GM18873 (cell line): ENCODE measurements around the gene CDC14C.

Source experiments
- ATAC-seq: cut with Tn5 transposase; IDR thresholded peaks from one replicate; pipeline ENCODE4 v1.9.1; 2021; ENCODE audit warnings: mild to moderate bottlenecking, moderate library complexity, moderate number of reproducible peaks; ENCODE audit not compliant: unreplicated experiment, low FRiP score

The CDC14C gene

DNA sequence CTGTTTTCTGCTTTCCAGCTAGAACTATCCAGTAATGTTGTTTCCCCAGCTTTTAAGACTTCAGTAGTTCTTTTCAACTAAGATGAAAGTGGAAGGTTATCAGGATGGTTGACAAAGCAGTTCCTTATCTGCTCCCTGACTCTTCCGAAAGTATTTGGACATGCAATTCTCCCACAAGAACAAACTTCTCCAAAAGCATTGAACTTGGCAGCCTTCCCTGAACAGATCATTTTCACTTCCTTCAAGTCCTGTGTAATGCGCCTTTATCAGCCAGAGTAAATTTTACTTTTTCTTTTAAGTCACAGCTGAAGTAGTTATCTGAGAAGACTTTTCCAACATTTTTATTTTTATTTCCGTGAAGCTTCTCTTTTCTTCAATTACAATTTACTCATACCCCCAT, 39.7 kb downstream of the CDC14C start:
- ATAC-seq = no peak

DNA sequence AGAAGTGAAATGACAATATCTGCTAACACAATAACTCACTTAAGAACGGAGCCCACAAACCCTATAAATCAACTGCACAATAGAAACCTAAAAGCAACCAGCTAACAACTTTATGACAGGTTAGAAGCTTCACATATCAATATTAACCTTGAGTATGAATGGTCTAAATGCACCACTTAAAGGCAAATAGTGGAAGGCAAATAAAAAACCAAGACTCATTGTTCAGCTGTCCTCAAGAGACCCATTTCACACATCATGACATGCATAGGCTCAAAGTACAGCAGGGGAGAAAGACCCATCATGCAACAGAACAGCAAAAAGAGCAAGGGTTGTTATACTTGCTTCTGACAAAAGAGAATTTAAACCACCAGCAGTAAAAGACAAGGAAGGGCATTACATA, 46.8 kb downstream of the CDC14C start:
- no peak for ATAC-seq

DNA sequence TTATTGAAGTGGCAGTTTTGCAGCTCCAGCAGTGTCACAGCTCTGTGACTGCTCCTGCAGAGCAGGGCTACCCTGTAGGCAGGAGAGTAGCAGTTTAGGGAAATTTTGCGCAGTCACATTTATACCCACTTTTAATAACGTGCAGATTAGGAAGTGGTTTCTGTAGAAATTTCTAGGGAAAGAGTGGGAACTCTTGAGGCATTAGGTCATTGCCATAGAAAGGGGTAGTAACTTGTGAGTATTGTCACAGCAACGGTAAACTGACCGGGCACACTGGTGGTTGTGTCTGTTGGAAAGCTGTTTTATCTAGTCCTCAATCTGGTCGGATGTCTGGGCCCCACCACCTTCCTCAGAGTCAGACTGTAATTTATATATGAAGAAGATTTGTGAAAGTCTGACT, 51.9 kb downstream of the CDC14C start:
- no peak for ATAC-seq

DNA sequence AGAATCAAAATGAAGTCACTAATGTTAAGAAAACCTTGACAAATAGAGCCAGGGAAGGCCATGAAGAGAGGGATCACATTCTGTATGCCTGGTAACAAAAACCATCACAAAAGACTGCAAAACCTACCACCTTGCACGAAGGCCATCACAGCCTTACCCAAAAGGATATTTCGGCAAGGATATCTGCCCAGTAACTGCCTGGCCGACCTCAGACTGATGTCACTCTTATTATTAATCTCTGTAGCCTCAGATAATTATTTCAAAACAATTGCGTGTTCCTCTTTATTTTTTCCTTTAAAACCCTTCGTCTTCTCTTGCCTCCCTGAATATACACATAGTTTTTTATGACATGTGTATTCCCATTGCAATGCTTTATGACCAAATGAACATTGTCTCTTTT, 52.5 kb downstream of the CDC14C start:
- no peak for ATAC-seq
